NT2/D1 (cell line): ENCODE measurements around the gene DIPK1C.

Experiments
- SUZ12 ChIP-seq: IDR thresholded peaks from 2 replicates; pipeline ENCODE4 v1.6.1; 2011; ENCODE audit not compliant: insufficient read length, insufficient read depth; ENCODE audit errors: extremely low read depth
- ZNF274 ChIP-seq: IDR thresholded peaks from 2 replicates; pipeline ENCODE4 v1.6.1; 2011; ENCODE audit warnings: mild to moderate bottlenecking, low read depth, low read length

DNA sequence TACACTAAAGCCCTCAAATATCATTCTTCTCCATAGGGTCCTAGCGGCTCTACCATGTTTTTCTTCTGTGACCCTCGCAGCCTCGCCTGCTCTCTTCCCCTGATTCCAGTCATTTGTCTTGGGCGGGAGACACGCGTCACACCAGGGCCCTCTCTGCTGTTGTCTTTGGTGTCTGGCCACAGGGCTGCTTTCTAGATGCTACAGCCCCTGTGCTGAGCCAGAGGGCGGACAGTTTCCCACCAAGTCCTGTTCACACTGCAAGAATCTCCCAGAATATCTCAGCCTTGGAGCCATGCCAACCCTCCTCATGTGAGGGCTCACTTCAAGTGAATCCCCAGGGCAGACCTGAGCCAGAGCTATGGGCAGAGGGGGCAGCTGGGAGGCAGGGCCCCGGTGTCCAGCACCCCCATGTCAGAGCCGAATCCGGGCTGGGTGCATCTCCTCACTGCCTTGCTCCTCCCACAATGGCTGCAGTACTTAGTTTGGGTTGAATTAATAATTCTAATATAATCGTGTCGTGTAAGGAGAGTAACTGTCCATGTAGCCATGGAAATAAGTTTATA lies 42.1 kb downstream of the DIPK1C start:
- TF ChIP-seq SUZ12 (no peak), ZNF274 (no peak)
